ENCODE data around the gene FRMPD4. TPM values are rescaled to one million over a fixed set of nuclear protein-coding genes. Genes with fewer than 3 reads are reported as not detected.

Gene FRMPD4
- total RNA-seq, 1 experiment from 2014 or later, result 0.24 TPM

DNA sequence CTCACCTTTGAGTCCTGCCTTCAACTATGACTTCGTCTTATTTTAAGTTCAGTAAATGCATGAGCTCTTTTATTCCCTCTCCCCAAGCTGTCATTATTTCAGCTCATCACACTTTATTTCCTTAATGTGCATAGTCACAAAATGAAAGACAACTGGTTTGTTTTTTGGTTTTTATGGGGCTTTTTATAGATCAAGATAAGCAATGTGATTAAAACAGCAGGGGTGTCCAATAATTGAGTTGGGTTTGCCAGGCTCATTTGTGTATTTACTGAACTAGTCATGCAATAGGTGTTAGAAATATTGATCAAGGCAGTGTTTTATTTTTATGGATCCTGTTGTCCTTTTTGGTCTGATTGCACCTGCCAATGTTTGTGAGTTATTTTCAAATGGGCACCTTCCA lies 102.2 kb downstream of the FRMPD4 start:
- Histone ChIP-seq H2BK120ac (ENCODE audit: low read depth, low read length, poor library complexity, severe bottlenecking) (no peak overlapping the region), H3K56ac (ENCODE audit: insufficient read length, low read depth, low read length) (no peak overlapping the region), H3K27ac (ENCODE audit: insufficient read length, low read depth, low read length) (no peak overlapping the region), H2AK5ac (ENCODE audit: insufficient read length, low read length) (no peak overlapping the region), H3K18ac (ENCODE audit: insufficient read length, low read depth, low read length) (no peak overlapping the region), H2BK5ac (ENCODE audit: insufficient read length, low read length) (no peak overlapping the region), H4K20me1 (ENCODE audit: control insufficient read depth, insufficient read depth, insufficient read length) (no peaks in the 10 kb centered on the region), H3K14ac (ENCODE audit: insufficient read depth, low read length) (no peak overlapping the region), H3K27me3 (ENCODE audit: insufficient read depth, low read length) (no peaks in the 10 kb centered on the region), H4K8ac (replicated peaks; ENCODE audit: insufficient read length, low read depth, low read length) (no peak overlapping the region), H3K23me2 (ENCODE audit: insufficient read length, low read depth, low read length, poor library complexity, severe bottlenecking) (no peaks in the 10 kb centered on the region), H3K79me2 (ENCODE audit: insufficient read depth, low read length) (no peaks in the 10 kb centered on the region), H2BK12ac (ENCODE audit: insufficient read length, low read depth, low read length) (no peak overlapping the region), H4K5ac (ENCODE audit: insufficient read length, low read depth, low read length) (no peak overlapping the region), H3K4me2 (ENCODE audit: insufficient read depth, insufficient read length, low read length) (no peak overlapping the region), H3K9ac (ENCODE audit: extremely low read depth, insufficient read length, low read length) (no peak overlapping the region), H3T11ph (ENCODE audit: low read length) (no peak overlapping the region), H2AFZ (ENCODE audit: low read length) (no peak overlapping the region), H3K23ac (ENCODE audit: insufficient read length, low read depth, low read length) (no peak overlapping the region), H2BK15ac (ENCODE audit: low read depth, low read length) (no peak overlapping the region), H2BK20ac (ENCODE audit: low read depth, low read length, poor library complexity, severe bottlenecking) (no peak overlapping the region), H3K79me1 (ENCODE audit: insufficient read depth, low read depth, low read length, poor library complexity, severe bottlenecking) (no peaks in the 10 kb centered on the region), H4K91ac (ENCODE audit: insufficient read length, low read depth, low read length) (no peak overlapping the region), H3K9me3 (ENCODE audit: control insufficient read depth, low read depth, low read length) (no peaks in the 10 kb centered on the region), H3K4ac (ENCODE audit: low read depth, low read length) (no peak overlapping the region), H3K4me1 (ENCODE audit: insufficient read depth, low read length) (no peaks in the 10 kb centered on the region)
- no CpG with 5 or more reads among the region's 1 CpG for WGBS (ENCODE audit: extremely low coverage, insufficient read length, low lambda C conversion rate)
- peaks cover 1% of the 10 kb centered on the region; the same call in 1 of the 2 replicates for H3K27me3 Mint-ChIP-seq (ENCODE audit: low read depth)
- no peak for DNase-seq
- no peaks in the 10 kb centered on the region for H3K36me3 Mint-ChIP-seq (ENCODE audit: insufficient read depth in 1 of 3, low read depth in 3 of 3)
- peaks cover 63 to 67% of the 10 kb centered on the region in 2 experiments for H3K9me3 Mint-ChIP-seq
- H3K4me3 Mint-ChIP-seq, result no peak overlapping the region
- no peak overlapping the region for H3K27ac Mint-ChIP-seq
- no peak for TF ChIP-seq CTCF (conservative IDR thresholded peaks at IDR 0.05)
- H3K4me1 Mint-ChIP-seq, result peaks cover 3 to 5% of the 10 kb centered on the region in 2 experiments; a peak in 3 of 4 replicates

All from H9 (cell line).